Measurements from ENCODE around the gene WDFY4. TPM values are rescaled to one million over a fixed set of nuclear protein-coding genes. Genes with fewer than 3 reads are reported as not detected.

The WDFY4 gene
- polyA plus RNA-seq, 2 of the 4 experiments (the other 2 are of a cell fraction): not detected

DNA sequence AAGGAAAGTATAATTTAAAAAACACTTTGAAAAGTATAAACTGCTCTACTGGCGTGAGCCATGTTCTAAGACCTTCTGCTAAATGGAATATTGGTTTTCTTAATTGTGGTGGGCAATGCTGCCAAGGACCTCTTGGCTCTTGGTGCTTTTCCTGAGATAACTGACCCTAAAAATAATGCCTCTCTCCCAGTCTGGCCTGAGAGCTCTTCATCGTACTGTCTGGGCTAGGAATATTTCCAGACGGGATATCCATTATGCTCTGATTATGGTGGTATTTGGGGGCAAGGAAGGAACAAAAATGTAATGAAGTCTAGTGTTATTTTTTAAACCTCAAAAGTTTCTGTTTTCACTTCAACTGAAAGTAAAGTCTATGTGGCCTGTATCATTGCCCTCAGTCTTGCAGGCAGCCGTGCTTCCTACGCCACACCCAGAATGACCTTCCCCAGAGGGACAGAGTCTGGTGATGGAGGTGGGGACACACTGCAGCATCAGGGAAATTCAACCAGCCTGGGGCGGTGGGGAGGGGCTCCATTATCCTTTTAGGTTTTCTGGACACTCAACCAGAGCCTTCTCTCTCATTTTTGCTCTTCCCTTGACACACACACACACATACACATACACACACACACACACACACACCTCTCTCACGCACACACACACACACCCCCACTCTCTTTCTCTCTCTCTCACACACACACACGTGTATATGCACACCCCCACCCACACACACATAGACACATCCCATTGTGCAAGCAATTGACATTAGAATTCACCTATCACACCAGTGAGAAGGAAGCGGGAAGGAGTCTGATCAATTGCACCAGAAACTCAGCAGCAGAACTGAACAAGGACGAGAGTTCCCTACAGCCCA lies 155.4 kb downstream of the WDFY4 start (continued):
- TF ChIP-seq ESRRA (IDR thresholded peaks at IDR 0.05; ENCODE audit: borderline replicate concordance, low read length): no peak

DNA sequence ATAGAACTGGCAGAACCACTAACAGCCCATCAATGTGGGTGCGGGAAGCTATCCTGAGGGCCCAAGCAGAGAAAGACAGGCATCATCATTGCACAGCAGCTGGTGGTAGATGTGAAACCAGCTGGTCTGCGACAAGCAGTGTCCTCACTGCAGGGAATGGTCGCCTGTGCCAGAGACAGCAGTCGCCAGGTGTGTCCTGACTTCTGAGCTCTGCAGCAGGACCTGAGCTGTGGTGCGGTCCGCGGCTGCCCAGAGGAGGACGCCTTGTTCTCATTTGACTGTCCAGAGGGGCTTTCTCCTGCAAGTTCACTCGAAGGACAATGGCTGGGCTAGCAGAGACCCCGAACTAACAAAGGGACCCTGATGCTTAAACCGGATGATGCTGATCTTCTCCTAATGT lies 157.6 kb downstream of the WDFY4 start:
- CTCF ChIA-PET: interaction anchor here (1.1 kb wide), 1 partner anchor 186 kb away, joined by 4 read pairs; no protein-coding TSS in a partner anchor
- FAIRE-seq: no peak
- no peak for TF ChIP-seq SMC3 (IDR thresholded peaks at IDR 0.05)
- no peak for TF ChIP-seq ZC3H11A (IDR thresholded peaks at IDR 0.05)
- TF ChIP-seq, protein P1, sequence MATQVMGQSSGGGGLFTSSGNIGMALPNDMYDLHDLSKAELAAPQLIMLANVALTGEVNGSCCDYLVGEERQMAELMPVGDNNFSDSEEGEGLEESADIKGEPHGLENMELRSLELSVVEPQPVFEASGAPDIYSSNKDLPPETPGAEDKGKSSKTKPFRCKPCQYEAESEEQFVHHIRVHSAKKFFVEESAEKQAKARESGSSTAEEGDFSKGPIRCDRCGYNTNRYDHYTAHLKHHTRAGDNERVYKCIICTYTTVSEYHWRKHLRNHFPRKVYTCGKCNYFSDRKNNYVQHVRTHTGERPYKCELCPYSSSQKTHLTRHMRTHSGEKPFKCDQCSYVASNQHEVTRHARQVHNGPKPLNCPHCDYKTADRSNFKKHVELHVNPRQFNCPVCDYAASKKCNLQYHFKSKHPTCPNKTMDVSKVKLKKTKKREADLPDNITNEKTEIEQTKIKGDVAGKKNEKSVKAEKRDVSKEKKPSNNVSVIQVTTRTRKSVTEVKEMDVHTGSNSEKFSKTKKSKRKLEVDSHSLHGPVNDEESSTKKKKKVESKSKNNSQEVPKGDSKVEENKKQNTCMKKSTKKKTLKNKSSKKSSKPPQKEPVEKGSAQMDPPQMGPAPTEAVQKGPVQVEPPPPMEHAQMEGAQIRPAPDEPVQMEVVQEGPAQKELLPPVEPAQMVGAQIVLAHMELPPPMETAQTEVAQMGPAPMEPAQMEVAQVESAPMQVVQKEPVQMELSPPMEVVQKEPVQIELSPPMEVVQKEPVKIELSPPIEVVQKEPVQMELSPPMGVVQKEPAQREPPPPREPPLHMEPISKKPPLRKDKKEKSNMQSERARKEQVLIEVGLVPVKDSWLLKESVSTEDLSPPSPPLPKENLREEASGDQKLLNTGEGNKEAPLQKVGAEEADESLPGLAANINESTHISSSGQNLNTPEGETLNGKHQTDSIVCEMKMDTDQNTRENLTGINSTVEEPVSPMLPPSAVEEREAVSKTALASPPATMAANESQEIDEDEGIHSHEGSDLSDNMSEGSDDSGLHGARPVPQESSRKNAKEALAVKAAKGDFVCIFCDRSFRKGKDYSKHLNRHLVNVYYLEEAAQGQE (IDR thresholded peaks at IDR 0.05): no peak
- TF ChIP-seq EHF (CRISPR knock-in tag; IDR thresholded peaks at IDR 0.05): no peak
- TF ChIP-seq SREBF2 (IDR thresholded peaks at IDR 0.05): no peak
- no peak for TF ChIP-seq JUNB (IDR thresholded peaks at IDR 0.05)
- no peak for TF ChIP-seq MAZ (IDR thresholded peaks at IDR 0.05; ENCODE audit: borderline replicate concordance, low read depth, low read length)
- no peak for TF ChIP-seq HOXB13 (CRISPR knock-in tag; IDR thresholded peaks at IDR 0.05; ENCODE audit: low read depth)
- TF ChIP-seq RCOR1 (IDR thresholded peaks at IDR 0.05; ENCODE audit: low read depth, low read length): no peak
- no peak for TF ChIP-seq RARB (CRISPR knock-in tag; IDR thresholded peaks at IDR 0.05)
- TF ChIP-seq TP53 (CRISPR knock-in tag; IDR thresholded peaks at IDR 0.05): no peak
- TF ChIP-seq CHD4 (IDR thresholded peaks at IDR 0.05; ENCODE audit: borderline replicate concordance): no peak
- TF ChIP-seq ZSCAN20 (CRISPR knock-in tag; IDR thresholded peaks at IDR 0.05): no peak
- TF ChIP-seq, protein P2, sequence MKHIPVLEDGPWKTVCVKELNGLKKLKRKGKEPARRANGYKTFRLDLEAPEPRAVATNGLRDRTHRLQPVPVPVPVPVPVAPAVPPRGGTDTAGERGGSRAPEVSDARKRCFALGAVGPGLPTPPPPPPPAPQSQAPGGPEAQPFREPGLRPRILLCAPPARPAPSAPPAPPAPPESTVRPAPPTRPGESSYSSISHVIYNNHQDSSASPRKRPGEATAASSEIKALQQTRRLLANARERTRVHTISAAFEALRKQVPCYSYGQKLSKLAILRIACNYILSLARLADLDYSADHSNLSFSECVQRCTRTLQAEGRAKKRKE (CRISPR knock-in tag; IDR thresholded peaks at IDR 0.05; ENCODE audit: low read depth): no peak
- TF ChIP-seq, protein P3, sequence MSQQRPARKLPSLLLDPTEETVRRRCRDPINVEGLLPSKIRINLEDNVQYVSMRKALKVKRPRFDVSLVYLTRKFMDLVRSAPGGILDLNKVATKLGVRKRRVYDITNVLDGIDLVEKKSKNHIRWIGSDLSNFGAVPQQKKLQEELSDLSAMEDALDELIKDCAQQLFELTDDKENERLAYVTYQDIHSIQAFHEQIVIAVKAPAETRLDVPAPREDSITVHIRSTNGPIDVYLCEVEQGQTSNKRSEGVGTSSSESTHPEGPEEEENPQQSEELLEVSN (IDR thresholded peaks at IDR 0.05; ENCODE audit: borderline replicate concordance, low read depth): no peak
- no peak for TF ChIP-seq RNF2 (IDR thresholded peaks at IDR 0.05; ENCODE audit: borderline replicate concordance, low read depth)
- no peak for TF ChIP-seq POLR2AphosphoS2 (conservative IDR thresholded peaks at IDR 0.05; ENCODE audit: low read length)
- H3K9me3 ChIP-seq: no peaks in the 10 kb centered on the region
- no peak for ATAC-seq
- WGBS (ENCODE audit: missing lambda C conversion rate): 38% methylated on average over 11 of the region's 11 CpGs
- no peak for DNase-seq (ENCODE audit: low read depth in 1 of 2, low spot score in 1 of 2)
- H3K4me1 ChIP-seq: no peaks in the 10 kb centered on the region
- POLR2A ChIA-PET: no interaction called here
- no peak overlapping the region for H3K4me2 ChIP-seq
- H3K27ac ChIP-seq: no peak overlapping the region
- H3K4me3 ChIP-seq: no peak overlapping the region

DNA sequence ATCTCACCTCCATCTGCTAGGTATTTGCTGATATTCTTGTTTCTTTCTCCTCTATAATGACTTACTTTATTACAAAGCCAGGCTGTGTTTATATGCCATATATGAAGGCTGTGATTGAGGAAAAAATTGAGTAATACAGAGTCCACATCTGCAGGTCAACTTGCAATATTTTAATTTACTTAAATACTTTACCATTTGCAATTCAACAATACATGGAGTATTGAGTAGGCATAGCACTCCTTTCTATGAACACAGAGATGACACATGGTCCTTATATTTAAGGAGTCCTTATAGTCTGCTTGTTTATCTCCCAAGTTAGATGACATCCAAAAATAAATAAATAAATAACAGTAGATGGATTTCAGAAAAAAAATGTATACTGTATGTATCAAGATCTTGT lies 158.5 kb downstream of the WDFY4 start:
- no peak for DNase-seq (ENCODE audit: low read depth in 1 of 2, low spot score in 1 of 2)
- no peaks in the 10 kb centered on the region for H3K4me1 ChIP-seq
- no peak overlapping the region for H3K4me2 ChIP-seq
- H3K4me3 ChIP-seq: no peak overlapping the region
- TF ChIP-seq, protein P3 (IDR thresholded peaks at IDR 0.05; ENCODE audit: borderline replicate concordance, low read depth): no peak
- TF ChIP-seq EP300 (IDR thresholded peaks at IDR 0.05) (no peak), NPAS2 (CRISPR knock-in tag; IDR thresholded peaks at IDR 0.05; ENCODE audit: borderline replicate concordance) (no peak), KDM1A (IDR thresholded peaks at IDR 0.05; ENCODE audit: low read depth) (no peak), NFE2L2 (conservative IDR thresholded peaks at IDR 0.05; ENCODE audit: low read length) (no peak), ZC3H11A (IDR thresholded peaks at IDR 0.05) (no peak), CHD2 (IDR thresholded peaks at IDR 0.05; ENCODE audit: low read length, partially characterized antibody) (no peak)
- TF ChIP-seq, protein P4, sequence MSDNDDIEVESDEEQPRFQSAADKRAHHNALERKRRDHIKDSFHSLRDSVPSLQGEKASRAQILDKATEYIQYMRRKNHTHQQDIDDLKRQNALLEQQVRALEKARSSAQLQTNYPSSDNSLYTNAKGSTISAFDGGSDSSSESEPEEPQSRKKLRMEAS (IDR thresholded peaks at IDR 0.05): no peak
- TF ChIP-seq, protein P5, sequence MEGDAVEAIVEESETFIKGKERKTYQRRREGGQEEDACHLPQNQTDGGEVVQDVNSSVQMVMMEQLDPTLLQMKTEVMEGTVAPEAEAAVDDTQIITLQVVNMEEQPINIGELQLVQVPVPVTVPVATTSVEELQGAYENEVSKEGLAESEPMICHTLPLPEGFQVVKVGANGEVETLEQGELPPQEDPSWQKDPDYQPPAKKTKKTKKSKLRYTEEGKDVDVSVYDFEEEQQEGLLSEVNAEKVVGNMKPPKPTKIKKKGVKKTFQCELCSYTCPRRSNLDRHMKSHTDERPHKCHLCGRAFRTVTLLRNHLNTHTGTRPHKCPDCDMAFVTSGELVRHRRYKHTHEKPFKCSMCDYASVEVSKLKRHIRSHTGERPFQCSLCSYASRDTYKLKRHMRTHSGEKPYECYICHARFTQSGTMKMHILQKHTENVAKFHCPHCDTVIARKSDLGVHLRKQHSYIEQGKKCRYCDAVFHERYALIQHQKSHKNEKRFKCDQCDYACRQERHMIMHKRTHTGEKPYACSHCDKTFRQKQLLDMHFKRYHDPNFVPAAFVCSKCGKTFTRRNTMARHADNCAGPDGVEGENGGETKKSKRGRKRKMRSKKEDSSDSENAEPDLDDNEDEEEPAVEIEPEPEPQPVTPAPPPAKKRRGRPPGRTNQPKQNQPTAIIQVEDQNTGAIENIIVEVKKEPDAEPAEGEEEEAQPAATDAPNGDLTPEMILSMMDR (IDR thresholded peaks at IDR 0.05): no peak
- TF ChIP-seq, protein P6, sequence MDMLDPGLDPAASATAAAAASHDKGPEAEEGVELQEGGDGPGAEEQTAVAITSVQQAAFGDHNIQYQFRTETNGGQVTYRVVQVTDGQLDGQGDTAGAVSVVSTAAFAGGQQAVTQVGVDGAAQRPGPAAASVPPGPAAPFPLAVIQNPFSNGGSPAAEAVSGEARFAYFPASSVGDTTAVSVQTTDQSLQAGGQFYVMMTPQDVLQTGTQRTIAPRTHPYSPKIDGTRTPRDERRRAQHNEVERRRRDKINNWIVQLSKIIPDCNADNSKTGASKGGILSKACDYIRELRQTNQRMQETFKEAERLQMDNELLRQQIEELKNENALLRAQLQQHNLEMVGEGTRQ (IDR thresholded peaks at IDR 0.05): no peak
- ATAC-seq: no peak
- H3K27ac ChIP-seq: no peak overlapping the region
- ChIA-PET POLR2A (no interaction called here), CTCF (interaction anchor here (1.1 kb wide), 1 partner anchor 187 kb away, joined by 4 read pairs; no protein-coding TSS in a partner anchor)
- H3K9me3 ChIP-seq: no peaks in the 10 kb centered on the region
- FAIRE-seq: no peak
